Measurements from ENCODE around the gene ABCA8.

DNA sequence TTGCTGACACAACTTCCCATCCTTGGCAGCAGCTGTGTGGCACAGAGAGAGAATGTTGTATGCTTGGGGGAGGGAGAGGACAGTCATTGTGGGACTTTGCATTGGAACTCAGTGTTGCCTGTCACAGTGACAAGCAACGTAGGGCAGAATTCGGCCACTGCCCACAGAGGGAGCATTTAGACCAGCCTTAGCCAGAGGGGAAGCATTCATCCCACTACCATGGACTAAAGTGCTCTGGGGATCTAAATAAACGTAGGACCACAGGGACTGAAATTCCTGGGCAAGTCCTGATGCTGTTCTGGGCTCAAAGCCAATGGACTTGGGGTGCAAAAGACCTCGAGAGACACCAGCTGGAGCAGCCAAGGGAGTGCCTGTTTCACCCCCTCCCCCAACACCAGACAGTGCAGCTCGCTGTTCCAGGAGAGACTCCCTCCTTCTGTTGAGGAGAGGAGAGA lies 44.9 kb downstream of the ABCA8 start:
- TF ChIP-seq, protein P1, sequence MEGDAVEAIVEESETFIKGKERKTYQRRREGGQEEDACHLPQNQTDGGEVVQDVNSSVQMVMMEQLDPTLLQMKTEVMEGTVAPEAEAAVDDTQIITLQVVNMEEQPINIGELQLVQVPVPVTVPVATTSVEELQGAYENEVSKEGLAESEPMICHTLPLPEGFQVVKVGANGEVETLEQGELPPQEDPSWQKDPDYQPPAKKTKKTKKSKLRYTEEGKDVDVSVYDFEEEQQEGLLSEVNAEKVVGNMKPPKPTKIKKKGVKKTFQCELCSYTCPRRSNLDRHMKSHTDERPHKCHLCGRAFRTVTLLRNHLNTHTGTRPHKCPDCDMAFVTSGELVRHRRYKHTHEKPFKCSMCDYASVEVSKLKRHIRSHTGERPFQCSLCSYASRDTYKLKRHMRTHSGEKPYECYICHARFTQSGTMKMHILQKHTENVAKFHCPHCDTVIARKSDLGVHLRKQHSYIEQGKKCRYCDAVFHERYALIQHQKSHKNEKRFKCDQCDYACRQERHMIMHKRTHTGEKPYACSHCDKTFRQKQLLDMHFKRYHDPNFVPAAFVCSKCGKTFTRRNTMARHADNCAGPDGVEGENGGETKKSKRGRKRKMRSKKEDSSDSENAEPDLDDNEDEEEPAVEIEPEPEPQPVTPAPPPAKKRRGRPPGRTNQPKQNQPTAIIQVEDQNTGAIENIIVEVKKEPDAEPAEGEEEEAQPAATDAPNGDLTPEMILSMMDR (IDR thresholded peaks at IDR 0.05), result no peak
- no peak for TF ChIP-seq POLR2A (IDR thresholded peaks at IDR 0.05)
